HepG2 (cell line): ENCODE results near the gene COBLL1. TPM values are rescaled to one million over a fixed set of nuclear protein-coding genes. Genes with fewer than 3 reads are reported as not detected.
A peak's percentile ranks its signal among the peaks of the same experiment; 100 is the strongest.

Experiments used
- ATAC-seq: fragments of 200-7000 bp; cut with Tn5 transposase; 3 replicates; pipeline ENCODE4 v1.9.1; 2020; ENCODE audit warnings: mild to moderate bottlenecking, moderate library complexity
- BruUV-seq: library from RNA; stranded (reverse); fragments of 400-500 nt; replicated peaks from 2 replicates; lab custom pipeline; 2021; lab: Mats Ljungman, UMichigan
- CTCF ChIA-PET: fragments of 300-600 bp; formaldehyde crosslinking; extraction: SDS; loops from one replicate; lab custom pipeline; 2021; ENCODE audit warnings: low total read pairs, inconsistent platforms, low intra/inter-chr PET ratio; lab: Yijun Ruan, JAX
- POLR2A ChIA-PET: fragments of 350-600 bp; sonication (Branson Sonifier 250); formaldehyde crosslinking; loops from one replicate; lab custom pipeline; 2020; ENCODE audit warnings: antibody characterized with exemption, inconsistent platforms; lab: Yijun Ruan, JAX
- DNase-seq: peaks from one replicate; pipeline ENCODE4 v3.0.0-alpha.2; 2015; ENCODE audit warnings: low spot score
- FAIRE-seq: peaks from 3 replicates; lab custom pipeline; 2011; peaks lifted over from hg19 to GRCh38; lab: Jason Lieb, UNC
- H2AFZ ChIP-seq: one replicate; pipeline ENCODE4 v1.6.1; 2011; ENCODE audit warnings: low read length, inconsistent platforms
- H3K27ac ChIP-seq: fragments of 300-600 bp; 3 replicates; pipeline ENCODE4 v1.8.0; 2011; ENCODE audit warnings: mixed run types, mild to moderate bottlenecking, mixed read lengths, low read length, inconsistent platforms; ENCODE audit not compliant: insufficient read depth; ENCODE audit errors: extremely low read length
- H3K27me3 ChIP-seq, 2 experiments: fragments of 200-600 bp in 1 of 2; 2 replicates in 1 of 2; 3 replicates in 1 of 2; pipeline versions ENCODE4 v1.6.0 to v1.8.0; 2011; ENCODE audit warnings: low read length in 2 of 2, mild to moderate bottlenecking in 2 of 2, moderate library complexity in 2 of 2, inconsistent platforms in 1 of 2; ENCODE audit not compliant: insufficient read depth in 2 of 2, control insufficient read depth in 1 of 2
- H3K36me3 ChIP-seq, 2 experiments: fragments of 200-600 bp in 1 of 2; replicated peaks in 1 of 2; 2 replicates in 1 of 2; 3 replicates in 1 of 2; pipeline versions ENCODE4 v1.5.1 to v1.8.0; 2011; ENCODE audit warnings: low read length in 2 of 2, inconsistent platforms in 1 of 2; ENCODE audit not compliant: insufficient read depth in 2 of 2, control insufficient read depth in 1 of 2
- H3K4me1 ChIP-seq: 2 replicates; pipeline ENCODE4 v1.5.1; 2012; ENCODE audit warnings: low read length, inconsistent platforms; ENCODE audit not compliant: insufficient read depth
- H3K4me2 ChIP-seq: 2 replicates; pipeline ENCODE4 v1.6.0; 2011; ENCODE audit warnings: low read depth, low read length, inconsistent platforms
- H3K4me3 ChIP-seq, 3 experiments: fragments of 200-600 bp in 1 of 3; sonication (generic), shearing (Covaris generic) in 1 of 3; replicated peaks in 1 of 3; 2 replicates each; pipeline ENCODE4 v1.5.1; 2011 to 2016; ENCODE audit warnings: low read length in 3 of 3, inconsistent platforms in 2 of 3, low read depth in 2 of 3, mild to moderate bottlenecking in 2 of 3, control low read depth in 1 of 3, mixed read lengths in 1 of 3; ENCODE audit not compliant: insufficient read depth in 1 of 3
- H3K79me2 ChIP-seq: one replicate; pipeline ENCODE4 v1.6.1; 2011; ENCODE audit warnings: low read length, inconsistent platforms; ENCODE audit not compliant: insufficient read depth
- H3K9ac ChIP-seq: 2 replicates; pipeline ENCODE4 v1.6.0; 2011; ENCODE audit warnings: mild to moderate bottlenecking, low read depth, low read length, inconsistent platforms; ENCODE audit not compliant: insufficient read depth
- H3K9me3 ChIP-seq: 2 replicates; pipeline ENCODE4 v1.5.1; 2012; ENCODE audit warnings: mild to moderate bottlenecking, low read length
- H4K20me1 ChIP-seq: 2 replicates; pipeline ENCODE4 v1.6.0; 2011; ENCODE audit warnings: inconsistent platforms, mild to moderate bottlenecking, low read length, moderate library complexity; ENCODE audit not compliant: insufficient read depth
- ARHGAP35 ChIP-seq: sonication (generic); formaldehyde crosslinking; IDR thresholded peaks from 2 replicates; pipeline ENCODE4 v1.9.0; 2022; ENCODE audit warnings: mild to moderate bottlenecking, inconsistent platforms, moderate library complexity, missing genetic modification reagents, borderline replicate concordance
- CEBPB ChIP-seq: IDR thresholded peaks from 2 replicates; pipeline ENCODE4 v1.6.1; 2011; ENCODE audit warnings: low read depth, low read length, improper control_type of control experiment, borderline replicate concordance
- JARID2 ChIP-seq: sonication (generic); formaldehyde crosslinking; IDR thresholded peaks from 2 replicates; pipeline ENCODE4 v1.8.1; 2023; ENCODE audit warnings: missing genetic modification reagents, inconsistent platforms; ENCODE audit not compliant: insufficient replicate concordance
- JUND ChIP-seq: sonication (generic); formaldehyde crosslinking; IDR thresholded peaks from 2 replicates; pipeline ENCODE4 v1.8.0; 2022; ENCODE audit warnings: mild to moderate bottlenecking, missing genetic modification reagents
- KDM3A ChIP-seq: IDR thresholded peaks from 2 replicates; pipeline ENCODE4 v1.6.1; 2018; ENCODE audit warnings: low read depth, missing compliant biosample characterization
- MAFF ChIP-seq: IDR thresholded peaks from 2 replicates; pipeline ENCODE4 v1.6.1; 2011; ENCODE audit warnings: low read depth, low read length, improper control_type of control experiment
- MAFK ChIP-seq, 2 experiments: IDR thresholded peaks in 1 of 2; conservative IDR thresholded peaks in 1 of 2; 2 replicates each; pipeline ENCODE4 v1.6.1; 2011; ENCODE audit warnings: improper control_type of control experiment in 2 of 2, low read length in 2 of 2
- NCOA1 ChIP-seq: sonication (generic); formaldehyde crosslinking; IDR thresholded peaks from 2 replicates; pipeline ENCODE4 v1.9.0; 2021; ENCODE audit warnings: missing genetic modification reagents
- NFE2 ChIP-seq: sonication (generic); formaldehyde crosslinking; IDR thresholded peaks from 2 replicates; pipeline ENCODE4 v1.4.0; 2020; ENCODE audit warnings: missing genetic modification reagents
- NFE2L2 ChIP-seq: fragments of 150-350 bp; IDR thresholded peaks from 2 replicates; pipeline ENCODE4 v1.6.1; 2014; ENCODE audit warnings: low read length
- NFIB ChIP-seq: sonication (generic); formaldehyde crosslinking; IDR thresholded peaks from 2 replicates; pipeline ENCODE4 v1.9.0; 2021; ENCODE audit warnings: missing genetic modification reagents, mild to moderate bottlenecking, borderline replicate concordance
- NONO ChIP-seq, 2 experiments: fragments of 450-650 bp in 1 of 2; sonication (generic) in 1 of 2; formaldehyde crosslinking in 1 of 2; IDR thresholded peaks in 1 of 2; conservative IDR thresholded peaks in 1 of 2; 2 replicates each; pipeline versions ENCODE4 v1.6.1 to v1.8.0; 2017 to 2022; ENCODE audit warnings: mild to moderate bottlenecking in 1 of 2, missing genetic modification reagents in 1 of 2, moderate library complexity in 1 of 2
- NR3C1 ChIP-seq: sonication (generic); formaldehyde crosslinking; IDR thresholded peaks from 2 replicates; pipeline ENCODE4 v1.4.0; 2020; ENCODE audit warnings: missing genetic modification reagents
- SAFB2 ChIP-seq: sonication (generic); formaldehyde crosslinking; IDR thresholded peaks from 2 replicates; pipeline ENCODE4 v1.5.1; 2020; ENCODE audit warnings: missing genetic modification reagents, low read depth, mild to moderate bottlenecking, borderline replicate concordance
- SMARCE1 ChIP-seq: fragments of 450-650 bp; IDR thresholded peaks from 2 replicates; pipeline ENCODE4 v1.6.1; 2017; ENCODE audit warnings: borderline replicate concordance
- ZNF121 ChIP-seq: sonication (generic); formaldehyde crosslinking; IDR thresholded peaks from 2 replicates; pipeline ENCODE4 v1.5.0; 2020; ENCODE audit warnings: mild to moderate bottlenecking, missing genetic modification reagents
- ZNF263 ChIP-seq: sonication (generic); formaldehyde crosslinking; IDR thresholded peaks from 2 replicates; pipeline ENCODE4 v1.4.0; 2020; ENCODE audit warnings: missing genetic modification reagents
- ZNF460 ChIP-seq: sonication (generic); formaldehyde crosslinking; IDR thresholded peaks from 2 replicates; pipeline ENCODE4 v1.5.1; 2020; ENCODE audit warnings: missing genetic modification reagents, mild to moderate bottlenecking, borderline replicate concordance
- ZNF510 ChIP-seq: sonication (generic); formaldehyde crosslinking; IDR thresholded peaks from 2 replicates; pipeline ENCODE4 v1.4.0; 2020; ENCODE audit warnings: low read depth, mild to moderate bottlenecking, missing genetic modification reagents
- ZNF550 ChIP-seq: sonication (generic); formaldehyde crosslinking; IDR thresholded peaks from 2 replicates; pipeline ENCODE4 v1.4.0; 2020; ENCODE audit warnings: mild to moderate bottlenecking, missing genetic modification reagents, borderline replicate concordance
- ZNF577 ChIP-seq: sonication (generic); formaldehyde crosslinking; IDR thresholded peaks from 2 replicates; pipeline ENCODE4 v1.4.0; 2020; ENCODE audit warnings: mild to moderate bottlenecking, low read depth, missing genetic modification reagents, borderline replicate concordance
- ZNF746 ChIP-seq: sonication (generic); formaldehyde crosslinking; IDR thresholded peaks from 2 replicates; pipeline ENCODE4 v1.8.0; 2022; ENCODE audit warnings: mild to moderate bottlenecking, missing genetic modification reagents
- ZNF773 ChIP-seq: sonication (generic); formaldehyde crosslinking; IDR thresholded peaks from 2 replicates; pipeline ENCODE4 v1.4.0; 2020; ENCODE audit warnings: missing genetic modification reagents, borderline replicate concordance
- ZNF788 ChIP-seq: sonication (generic); formaldehyde crosslinking; IDR thresholded peaks from 2 replicates; pipeline ENCODE4 v1.5.0; 2020; ENCODE audit warnings: mild to moderate bottlenecking, missing genetic modification reagents, borderline replicate concordance
- WGBS: methylation state at CpG from one replicate; pipeline ENCODE4 v1.1.6; 2017; ENCODE audit warnings: low lambda C conversion rate; 5-methylcytosine and 5-hydroxymethylcytosine counted together
- in situ Hi-C: cut with HindIII; loops from 2 replicates; pipeline ENCODE4 v1.10.0; 2017; ENCODE audit warnings: low pct_unique_long_range_greater_than_20kb; ENCODE audit not compliant: extremely low pct_ligation_motif_present
- intact Hi-C: fragments of 100-400 bp; cut with micrococcal nuclease; formaldehyde crosslinking; loops from one replicate; pipeline ENCODE4 v1.10.0; 2022; ENCODE audit not compliant: unreplicated experiment
- polyA plus RNA-seq, 8 experiments: library from polyadenylated mRNA; depleted of rRNA in 3 of 8; stranded (reverse) in 7 of 8; unstranded in 1 of 8; fragments of >200 nt; fragmentation: Illumina TruSeq in 4 of 8; extraction: Trizol in 4 of 8; gene quantifications; 2 replicates each; pipeline versions ENCODE4 v1.2.1 to v1.2.3, GENCODE V29; 2011 to 2016; ENCODE audit warnings: low read depth in 4 of 8, missing spikeins in 1 of 8, mixed read lengths in 1 of 8; ENCODE audit not compliant: insufficient read depth in 1 of 8
- total RNA-seq, 5 experiments: library from RNA; depleted of rRNA; stranded (reverse); fragments of >200 nt; fragmentation: Illumina TruSeq; extraction: Trizol; gene quantifications; 2 replicates each; pipeline ENCODE4 v1.2.3, GENCODE V29; 2016; ENCODE audit warnings: low read depth in 1 of 5
- TF ChIP-seq, protein P1 (sequence below): sonication (generic); formaldehyde crosslinking; IDR thresholded peaks from 2 replicates; pipeline ENCODE4 v1.8.0; 2023; ENCODE audit warnings: mild to moderate bottlenecking, missing genetic modification reagents

The COBLL1 gene
- total and polyA plus RNA-seq, 2 of the 13 experiments (the other 11 are each of a cell fraction or from before 2014, with no cell fraction given), result 32.6 to 86.8 TPM

DNA sequence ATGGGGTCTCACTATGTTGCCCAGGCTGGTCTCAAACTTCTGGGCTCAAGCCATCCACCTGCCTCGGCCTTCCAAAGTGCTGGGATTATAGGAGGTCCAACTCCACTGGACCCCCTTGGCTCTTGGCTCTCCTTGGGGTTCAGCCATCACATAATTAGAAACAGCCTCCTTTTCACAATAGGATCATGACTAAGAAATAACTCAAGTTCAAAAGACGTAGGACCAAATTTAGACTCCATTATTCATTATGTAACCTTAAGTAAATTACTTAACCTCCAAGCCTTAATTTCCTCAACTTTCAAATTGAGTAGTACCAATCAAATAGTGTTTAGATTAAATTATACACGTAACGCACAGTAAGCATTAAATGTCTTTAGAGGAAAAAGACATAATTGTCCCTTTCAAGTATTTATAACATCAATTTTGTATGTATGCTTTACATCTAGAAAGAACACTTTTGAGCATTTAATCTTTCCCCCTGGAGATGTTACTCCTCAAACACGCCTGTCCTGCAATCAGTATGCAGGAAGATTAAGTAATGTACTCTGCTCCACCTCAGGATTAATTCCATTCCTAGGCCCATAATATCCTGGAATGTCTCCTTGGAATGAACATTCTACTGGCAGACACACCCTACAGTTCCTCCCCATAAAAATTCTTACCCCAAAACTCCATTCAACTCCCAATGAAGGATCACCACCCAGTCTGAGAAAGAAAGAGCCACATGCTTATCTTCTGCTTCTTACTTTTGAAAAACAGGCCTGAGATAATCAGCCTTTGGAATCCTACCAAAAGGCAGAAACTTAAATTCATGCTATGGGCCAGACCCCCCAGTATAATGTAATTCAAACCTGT lies 49.1 kb downstream of the COBLL1 start:
- Histone ChIP-seq H3K4me3 (no peak overlapping the region), H3K4me2 (no peak overlapping the region), H3K36me3 (0 out of 5 replicates have a peak, but pooled peaks cover 2% of the 10 kb centered on the region in 2 experiments), H4K20me1 (no peaks in the 10 kb centered on the region), H3K4me1 (peaks cover 21% of the 10 kb centered on the region), H3K27me3 (no peaks in the 10 kb centered on the region), H3K27ac (no peak overlapping the region), H3K9me3 (no peaks in the 10 kb centered on the region), H2AFZ (no peak overlapping the region), H3K79me2 (peaks cover 88% of the 10 kb centered on the region), H3K9ac (no peak overlapping the region)
- FAIRE-seq (no peak), ATAC-seq (no peak), DNase-seq (no peak)
- POLR2A ChIA-PET, result no interaction called here
- 96% methylated on average over 5 of the region's 5 CpGs for WGBS
- intact Hi-C loops, result no loop called here
- BruUV-seq, result no TSS peak
- in situ Hi-C loops, result no loop called here
- CTCF ChIA-PET, result no interaction called here
- TF ChIP-seq NONO (IDR thresholded peaks at IDR 0.05) (no peak), NONO (CRISPR knock-in tag; conservative IDR thresholded peaks at IDR 0.05) (no peak), JARID2 (CRISPR knock-in tag) (no peak), NFE2L2 (no peak), ZNF577 (no peak), ZNF550 (CRISPR knock-in tag) (no peak), NFE2 (CRISPR knock-in tag) (no peak), CEBPB (no peak), ZNF121 (peak; percentile 81), SMARCE1 (no peak), NR3C1 (CRISPR knock-in tag) (no peak), NFIB (CRISPR knock-in tag) (no peak), MAFF (peak; percentile 73), ARHGAP35 (CRISPR knock-in tag) (no peak), ZNF460 (CRISPR knock-in tag) (0 out of 2 replicates have a peak, but pooled peaks have one; percentile 12), ZNF263 (CRISPR knock-in tag) (no peak), ZNF510 (CRISPR knock-in tag) (no peak), MAFK (conservative IDR thresholded peaks at IDR 0.05 in 1 of 2, IDR thresholded peaks at IDR 0.05 in 1 of 2; ENCODE audit: low read length in 2 of 2) (peak; percentile 68 to 82), NCOA1 (CRISPR knock-in tag) (no peak), SAFB2 (CRISPR knock-in tag) (no peak), ZNF773 (CRISPR knock-in tag) (no peak), KDM3A (CRISPR knock-in tag) (no peak), JUND (CRISPR knock-in tag) (no peak), ZNF746 (CRISPR knock-in tag) (no peak), ZNF788 (CRISPR knock-in tag) (no peak)
- TF ChIP-seq, protein P1, sequence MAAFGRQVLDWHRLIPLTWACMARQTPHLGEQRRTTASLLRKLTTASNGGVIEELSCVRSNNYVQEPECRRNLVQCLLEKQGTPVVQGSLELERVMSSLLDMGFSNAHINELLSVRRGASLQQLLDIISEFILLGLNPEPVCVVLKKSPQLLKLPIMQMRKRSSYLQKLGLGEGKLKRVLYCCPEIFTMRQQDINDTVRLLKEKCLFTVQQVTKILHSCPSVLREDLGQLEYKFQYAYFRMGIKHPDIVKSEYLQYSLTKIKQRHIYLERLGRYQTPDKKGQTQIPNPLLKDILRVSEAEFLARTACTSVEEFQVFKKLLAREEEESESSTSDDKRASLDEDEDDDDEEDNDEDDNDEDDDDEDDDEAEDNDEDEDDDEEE, result no peak
